Suprapubic skin (tissue), 4 donors: ENCODE results near the gene CA12.

Experiments
- EP300 ChIP-seq: sonication (generic); formaldehyde crosslinking; IDR thresholded peaks from one replicate; pipeline ENCODE4 v1.6.1; 2017; ENCODE audit warnings: antibody characterized with exemption
- POLR2A ChIP-seq, 2 donors: fragments of 450-650 bp; IDR thresholded peaks; one replicate each; pipeline ENCODE4 v1.6.1; 2017; ENCODE audit warnings: antibody characterized with exemption in 2 of 2, mild to moderate bottlenecking in 2 of 2, moderate library complexity in 2 of 2
- POLR2AphosphoS5 ChIP-seq, 3 donors: sonication (generic); formaldehyde crosslinking; IDR thresholded peaks; one replicate each; pipeline ENCODE4 v1.6.1; 2017; ENCODE audit warnings: antibody characterized with exemption in 3 of 3
- TF ChIP-seq, protein P1 (sequence below), 2 donors: fragments of 200-600 bp in 1 of 2; fragments of 450-650 bp in 1 of 2; sonication (generic) in 1 of 2; IDR thresholded peaks; one replicate each; pipeline ENCODE4 v1.5.1; 2016 to 2019; ENCODE audit warnings: antibody characterized with exemption in 2 of 2, mild to moderate bottlenecking in 1 of 2, moderate library complexity in 1 of 2

- TF ChIP-seq, protein P1, sequence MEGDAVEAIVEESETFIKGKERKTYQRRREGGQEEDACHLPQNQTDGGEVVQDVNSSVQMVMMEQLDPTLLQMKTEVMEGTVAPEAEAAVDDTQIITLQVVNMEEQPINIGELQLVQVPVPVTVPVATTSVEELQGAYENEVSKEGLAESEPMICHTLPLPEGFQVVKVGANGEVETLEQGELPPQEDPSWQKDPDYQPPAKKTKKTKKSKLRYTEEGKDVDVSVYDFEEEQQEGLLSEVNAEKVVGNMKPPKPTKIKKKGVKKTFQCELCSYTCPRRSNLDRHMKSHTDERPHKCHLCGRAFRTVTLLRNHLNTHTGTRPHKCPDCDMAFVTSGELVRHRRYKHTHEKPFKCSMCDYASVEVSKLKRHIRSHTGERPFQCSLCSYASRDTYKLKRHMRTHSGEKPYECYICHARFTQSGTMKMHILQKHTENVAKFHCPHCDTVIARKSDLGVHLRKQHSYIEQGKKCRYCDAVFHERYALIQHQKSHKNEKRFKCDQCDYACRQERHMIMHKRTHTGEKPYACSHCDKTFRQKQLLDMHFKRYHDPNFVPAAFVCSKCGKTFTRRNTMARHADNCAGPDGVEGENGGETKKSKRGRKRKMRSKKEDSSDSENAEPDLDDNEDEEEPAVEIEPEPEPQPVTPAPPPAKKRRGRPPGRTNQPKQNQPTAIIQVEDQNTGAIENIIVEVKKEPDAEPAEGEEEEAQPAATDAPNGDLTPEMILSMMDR (IDR thresholded peaks at IDR 0.05), result no peak
- TF ChIP-seq POLR2A (IDR thresholded peaks at IDR 0.05), result no peak
- TF ChIP-seq POLR2AphosphoS5 (IDR thresholded peaks at IDR 0.05), result no peak
- TF ChIP-seq EP300, result no peak
These were observed 13.7 kb downstream of the CA12 start for GRCh38 chr15:63367900-63368299.
